CD4-positive, alpha-beta T cell (primary cell): ENCODE data around the gene APLP1. TPM values are rescaled to one million over a fixed set of nuclear protein-coding genes. Genes with fewer than 3 reads are reported as not detected.

ENCODE experiments used
- ATAC-seq: fragments of 200-7000 bp; cut with Tn5 transposase; one replicate; pipeline ENCODE4 v1.10.0; 2022; ENCODE audit warnings: mild to moderate bottlenecking; ENCODE audit not compliant: poor library complexity
- CTCF ChIA-PET: fragments of 350-600 bp; sonication (Branson Sonifier 250); formaldehyde crosslinking; loops from one replicate; lab custom pipeline; 2021; ENCODE audit warnings: antibody characterized with exemption, inconsistent platforms; lab: Charles Lee
- POLR2A ChIA-PET: fragments of 350-600 bp; sonication (Branson Sonifier 250); formaldehyde crosslinking; loops from one replicate; lab custom pipeline; 2021; ENCODE audit warnings: antibody characterized with exemption, inconsistent platforms; lab: Charles Lee
- DNase-seq, 14 experiments: peaks; one replicate each; pipeline ENCODE4 v3.0.0-alpha.2; 2013 to 2020; ENCODE audit warnings: mixed read lengths in 2 of 14
- H3K27ac ChIP-seq, 2 donors: one replicate each; pipeline versions ENCODE4 v1.5.1 to v1.7.0; 2013; ENCODE audit warnings: low read length in 2 of 2, low read depth in 1 of 2, mild to moderate bottlenecking in 1 of 2
- H3K27me3 ChIP-seq, 2 experiments: 1 replicate in 1 of 2; 2 replicates in 1 of 2; pipeline versions ENCODE4 v1.6.1 to v1.7.0; 2013; ENCODE audit warnings: low read length in 2 of 2, control low read depth in 1 of 2, mild to moderate bottlenecking in 1 of 2, moderate library complexity in 1 of 2; ENCODE audit not compliant: insufficient read depth in 2 of 2, control insufficient read depth in 1 of 2
- H3K36me3 ChIP-seq: one replicate; pipeline ENCODE4 v1.6.1; 2013; ENCODE audit warnings: low read length, control low read depth; ENCODE audit not compliant: insufficient read depth
- H3K4me1 ChIP-seq: one replicate; pipeline ENCODE4 v1.6.1; 2013; ENCODE audit warnings: low read length, control low read depth; ENCODE audit not compliant: insufficient read depth
- H3K4me3 ChIP-seq: one replicate; pipeline ENCODE4 v1.5.1; 2013; ENCODE audit warnings: mild to moderate bottlenecking, low read length, moderate library complexity
- H3K9me3 ChIP-seq, 2 experiments: 1 replicate in 1 of 2; 2 replicates in 1 of 2; pipeline versions ENCODE4 v1.6.1 to v1.7.0; 2013; ENCODE audit warnings: low read length in 2 of 2, mild to moderate bottlenecking in 2 of 2, control low read depth in 1 of 2, moderate library complexity in 1 of 2; ENCODE audit not compliant: control insufficient read depth in 1 of 2, insufficient read depth in 1 of 2
- H3K27ac Mint-ChIP-seq: one replicate; pipeline ENCODE4 v1.8.0; 2020; ENCODE audit warnings: mixed read lengths
- H3K27me3 Mint-ChIP-seq: one replicate; pipeline ENCODE4 v1.8.0; 2021; ENCODE audit warnings: mixed read lengths
- H3K36me3 Mint-ChIP-seq: one replicate; pipeline ENCODE4 v1.8.0; 2021; ENCODE audit warnings: low read depth, mixed read lengths
- H3K4me1 Mint-ChIP-seq: one replicate; pipeline ENCODE4 v1.8.0; 2021; ENCODE audit warnings: low read depth, mixed read lengths
- H3K4me3 Mint-ChIP-seq: one replicate; pipeline ENCODE4 v1.8.0; 2020; ENCODE audit warnings: mild to moderate bottlenecking, mixed read lengths
- H3K9me3 Mint-ChIP-seq: one replicate; pipeline ENCODE4 v1.8.0; 2020; ENCODE audit warnings: mixed read lengths
- CTCF ChIP-seq: fragments of 200-600 bp; IDR thresholded peaks from one replicate; pipeline ENCODE4 v1.8.0; 2022; ENCODE audit warnings: antibody characterized with exemption, mild to moderate bottlenecking
- intact Hi-C, 2 experiments: fragments of 100-400 bp; cut with DNase I in 1 of 2; cut with micrococcal nuclease in 1 of 2; formaldehyde crosslinking; loops; one replicate each; pipeline versions ENCODE4 v1.15.1 to v1.9.0; 2023 to 2025; cut with DNase I, micrococcal nuclease
- total RNA-seq, 174 experiments: library from RNA in 2 of 174; stranded (reverse) in 2 of 174; gene quantifications; one replicate each; pipeline ENCODE4 v1.2.3 and lab custom pipeline; 2021 to 2026

Gene APLP1
- total RNA-seq, 2 experiments from 2014 or later = not detected

DNA sequence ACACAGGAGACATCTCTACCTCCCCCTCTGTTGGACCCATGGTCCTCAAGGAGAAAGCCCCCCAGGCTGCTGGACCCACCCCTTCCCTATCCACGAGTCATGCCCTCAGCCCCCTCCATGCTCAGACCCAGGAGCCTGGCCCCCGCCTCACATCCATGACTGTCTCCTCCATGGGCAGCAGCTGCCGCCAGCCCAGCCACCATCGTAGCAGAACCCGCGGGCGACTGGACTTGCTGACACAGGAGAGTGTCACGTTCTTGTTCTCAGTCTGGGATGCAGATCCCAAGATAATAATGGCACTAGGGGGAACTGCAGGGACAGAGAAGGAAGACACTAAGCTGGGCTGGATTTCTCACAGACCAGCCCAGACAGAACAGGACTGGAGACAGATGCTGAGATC, 19.9 kb upstream of the APLP1 start:
- peaks cover 0 to 30% of the 10 kb centered on the region in 2 experiments for H3K9me3 ChIP-seq
- Mint-ChIP-seq H3K9me3 (no peaks in the 10 kb centered on the region), H3K27me3 (peaks cover 87% of the 10 kb centered on the region), H3K4me3 (no peak overlapping the region), H3K27ac (no peak overlapping the region), H3K36me3 (no peaks in the 10 kb centered on the region), H3K4me1 (peaks cover 19% of the 10 kb centered on the region)
- no peak overlapping the region for H3K4me3 ChIP-seq
- no peak overlapping the region for H3K27ac ChIP-seq
- peaks cover 49 to 69% of the 10 kb centered on the region in 2 experiments for H3K27me3 ChIP-seq
- no peak for DNase-seq
- POLR2A ChIA-PET = no interaction called here
- intact Hi-C loops = no loop called here
- CTCF ChIA-PET = no interaction called here
- H3K36me3 ChIP-seq = no peaks in the 10 kb centered on the region
- TF ChIP-seq CTCF = no peak
- no peak for ATAC-seq
- H3K4me1 ChIP-seq = peaks cover 22% of the 10 kb centered on the region

DNA sequence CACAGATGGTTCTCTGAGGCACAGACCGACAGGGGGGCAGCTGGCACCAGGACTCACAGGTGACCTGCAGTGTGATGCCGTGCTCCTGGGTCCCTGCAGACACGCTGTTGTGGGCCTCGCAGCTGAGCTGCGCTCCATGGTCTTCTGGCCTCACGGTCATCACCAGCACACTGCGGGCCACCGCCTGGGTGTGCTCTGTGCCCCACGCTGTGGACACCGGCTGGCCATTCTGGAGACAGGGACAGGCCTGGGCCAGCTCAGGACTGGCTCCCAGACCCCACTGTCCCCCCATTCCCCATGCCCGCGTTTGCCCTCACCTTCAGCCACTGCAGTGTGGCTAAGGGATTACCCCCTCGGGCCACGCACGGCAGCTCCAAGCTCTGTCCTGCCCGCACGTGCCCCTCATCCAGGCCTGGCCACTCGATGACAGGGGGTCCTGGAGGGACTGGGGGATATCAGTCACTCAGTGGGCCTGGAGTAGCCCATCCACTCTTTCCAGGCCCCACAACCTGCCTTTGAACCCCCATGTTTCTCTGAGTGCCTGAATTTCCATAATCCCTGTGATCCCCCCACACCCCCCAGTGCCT, 19.4 kb upstream of the APLP1 start:
- no peak overlapping the region for H3K4me3 ChIP-seq
- ATAC-seq (no peak), DNase-seq (no peak)
- intact Hi-C loops = no loop called here
- H3K4me1 ChIP-seq = peaks cover 19% of the 10 kb centered on the region
- peaks cover 44 to 63% of the 10 kb centered on the region in 2 experiments for H3K27me3 ChIP-seq
- no peak for TF ChIP-seq CTCF
- no peaks in the 10 kb centered on the region for H3K36me3 ChIP-seq
- ChIA-PET POLR2A (no interaction called here), CTCF (interaction anchor here (0.6 kb wide), 1 partner anchor 781 kb away, joined by 5 read pairs; no protein-coding TSS in a partner anchor)
- peaks cover 0 to 25% of the 10 kb centered on the region in 2 experiments for H3K9me3 ChIP-seq
- H3K27me3 Mint-ChIP-seq = peaks cover 82% of the 10 kb centered on the region
- no peaks in the 10 kb centered on the region for H3K9me3 Mint-ChIP-seq
- H3K27ac ChIP-seq = no peak overlapping the region
- no peak overlapping the region for H3K27ac Mint-ChIP-seq
- peaks cover 19% of the 10 kb centered on the region for H3K4me1 Mint-ChIP-seq
- H3K36me3 Mint-ChIP-seq = no peaks in the 10 kb centered on the region
- H3K4me3 Mint-ChIP-seq = no peak overlapping the region

DNA sequence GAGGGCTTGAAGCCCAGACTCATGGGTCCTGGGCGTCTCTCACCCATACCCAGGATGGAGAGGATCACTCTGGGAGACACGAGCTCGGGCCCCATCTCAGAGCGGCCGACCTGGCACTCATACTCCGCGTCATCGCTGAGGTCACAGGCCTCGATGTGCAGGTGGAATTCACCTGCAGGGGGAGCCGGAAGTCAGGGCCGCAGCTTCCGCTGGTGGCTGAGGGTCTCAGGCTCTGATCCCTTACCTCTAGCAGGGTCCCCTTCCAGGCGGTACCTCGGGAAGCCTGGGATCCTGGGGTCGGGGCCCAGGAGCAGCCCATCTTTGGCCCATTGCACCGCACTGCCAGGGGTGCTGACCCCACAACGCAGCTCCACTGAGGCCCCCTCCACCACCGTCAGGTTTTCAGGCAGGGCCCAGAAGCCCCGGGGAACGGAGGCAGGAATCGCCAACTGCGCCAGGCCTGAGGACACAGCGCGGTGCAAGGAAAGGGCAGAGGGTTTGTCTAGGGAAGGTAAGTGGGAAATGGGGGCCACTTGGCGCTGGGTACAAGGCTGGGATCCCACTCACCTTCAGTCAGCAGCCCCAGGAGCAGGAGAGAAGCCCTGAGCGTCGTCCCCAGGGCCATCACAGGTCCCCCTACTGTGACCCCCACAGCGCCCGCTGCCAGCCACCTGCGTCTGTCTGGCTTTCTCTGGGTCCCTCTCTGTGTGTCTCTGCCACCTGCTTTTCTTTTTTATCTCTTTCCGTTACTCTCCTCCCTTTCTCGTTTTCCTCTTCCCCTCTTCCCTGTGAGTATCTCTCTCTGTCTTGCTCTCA, 17.0 kb upstream of the APLP1 start:
- Histone ChIP-seq H3K27me3 (peaks cover 38 to 61% of the 10 kb centered on the region in 2 experiments), H3K36me3 (no peaks in the 10 kb centered on the region), H3K4me3 (no peak overlapping the region), H3K27ac (no peak overlapping the region), H3K4me1 (peaks cover 6% of the 10 kb centered on the region), H3K9me3 (peaks cover 0 to 8% of the 10 kb centered on the region in 2 experiments)
- DNase-seq = peak in 3 of 14 experiments; percentile 17 to 56 (median 46)
- no peak overlapping the region for H3K4me3 Mint-ChIP-seq
- no peak overlapping the region for H3K27ac Mint-ChIP-seq
- intact Hi-C loops = no loop called here
- POLR2A ChIA-PET = no interaction called here
- H3K27me3 Mint-ChIP-seq = peaks cover 75% of the 10 kb centered on the region
- CTCF ChIA-PET = no interaction called here
- ATAC-seq = no peak
- no peaks in the 10 kb centered on the region for H3K36me3 Mint-ChIP-seq
- TF ChIP-seq CTCF = no peak
- H3K4me1 Mint-ChIP-seq = peaks cover 3% of the 10 kb centered on the region
- H3K9me3 Mint-ChIP-seq = no peaks in the 10 kb centered on the region
